Astrocyte (in vitro differentiated cells and primary cell): ENCODE data around the gene PADI2. TPM values are rescaled to one million over a fixed set of nuclear protein-coding genes. Genes with fewer than 3 reads are reported as not detected.

Source experiments
- DNase-seq: peaks from one replicate; pipeline ENCODE4 v3.0.0-alpha.2; 2010; ENCODE audit warnings: low read depth
- FAIRE-seq: peaks from 2 replicates; lab custom pipeline; 2011; peaks lifted over from hg19 to GRCh38; lab: Jason Lieb, UNC
- H2AFZ ChIP-seq: 2 replicates; pipeline ENCODE4 v1.6.0; 2012; ENCODE audit warnings: low read depth, low read length, inconsistent platforms
- H3K27ac ChIP-seq: 2 replicates; pipeline ENCODE4 v1.5.1; 2011; ENCODE audit warnings: low read depth, low read length, inconsistent platforms
- H3K27me3 ChIP-seq: 2 replicates; pipeline ENCODE4 v1.6.0; 2011; ENCODE audit warnings: low read length, inconsistent platforms; ENCODE audit not compliant: insufficient read depth
- H3K36me3 ChIP-seq: 2 replicates; pipeline ENCODE4 v1.5.1; 2011; ENCODE audit warnings: low read length, inconsistent platforms; ENCODE audit not compliant: insufficient read depth
- H3K4me1 ChIP-seq: 2 replicates; pipeline ENCODE4 v1.5.1; 2011; ENCODE audit warnings: low read length, inconsistent platforms; ENCODE audit not compliant: insufficient read depth
- H3K4me2 ChIP-seq: 2 replicates; pipeline ENCODE4 v1.6.0; 2012; ENCODE audit warnings: low read length, inconsistent platforms
- H3K4me3 ChIP-seq: 2 replicates; pipeline ENCODE4 v1.5.1; 2011; ENCODE audit warnings: low read depth, mild to moderate bottlenecking, low read length, inconsistent platforms; ENCODE audit not compliant: insufficient read depth
- H3K79me2 ChIP-seq: 2 replicates; pipeline ENCODE4 v1.6.0; 2012; ENCODE audit warnings: mild to moderate bottlenecking, low read length, inconsistent platforms; ENCODE audit not compliant: insufficient read depth
- H3K9ac ChIP-seq: 2 replicates; pipeline ENCODE4 v1.6.0; 2012; ENCODE audit warnings: mild to moderate bottlenecking, low read length, inconsistent platforms
- H3K9me3 ChIP-seq: 2 replicates; pipeline ENCODE4 v1.5.1; 2012; ENCODE audit warnings: low read depth, mild to moderate bottlenecking, low read length, inconsistent platforms; ENCODE audit not compliant: insufficient read depth
- H4K20me1 ChIP-seq: 2 replicates; pipeline ENCODE4 v1.6.0; 2012; ENCODE audit warnings: low read length, inconsistent platforms; ENCODE audit not compliant: insufficient read depth
- H3K27ac Mint-ChIP-seq: one replicate; pipeline ENCODE4 v1.8.0; 2021; ENCODE audit warnings: mild to moderate bottlenecking, mixed read lengths; ENCODE audit not compliant: unreplicated experiment
- H3K27me3 Mint-ChIP-seq: one replicate; pipeline ENCODE4 v1.8.0; 2021; ENCODE audit warnings: low read depth, mixed read lengths; ENCODE audit not compliant: unreplicated experiment
- H3K36me3 Mint-ChIP-seq: one replicate; pipeline ENCODE4 v1.8.0; 2021; ENCODE audit warnings: low read depth, mixed read lengths; ENCODE audit not compliant: unreplicated experiment
- H3K4me1 Mint-ChIP-seq: one replicate; pipeline ENCODE4 v1.8.0; 2021; ENCODE audit warnings: low read depth, mixed read lengths; ENCODE audit not compliant: unreplicated experiment
- H3K4me3 Mint-ChIP-seq: one replicate; pipeline ENCODE4 v1.8.0; 2021; ENCODE audit warnings: mild to moderate bottlenecking, moderate library complexity, mixed read lengths; ENCODE audit not compliant: unreplicated experiment
- H3K9me3 Mint-ChIP-seq: one replicate; pipeline ENCODE4 v1.8.0; 2021; ENCODE audit warnings: mild to moderate bottlenecking, mixed read lengths; ENCODE audit not compliant: unreplicated experiment
- CTCF ChIP-seq: IDR thresholded peaks from 2 replicates; pipeline ENCODE4 v1.5.1; 2011; ENCODE audit warnings: low read depth, mild to moderate bottlenecking, inconsistent platforms, low read length, moderate library complexity; ENCODE audit not compliant: insufficient read depth
- EZH2 ChIP-seq: IDR thresholded peaks from 2 replicates; pipeline ENCODE4 v1.6.1; 2012; ENCODE audit warnings: mild to moderate bottlenecking, low read length, inconsistent platforms; ENCODE audit not compliant: insufficient read depth
- total RNA-seq: library from RNA; stranded (reverse); gene quantifications from 2 replicates; pipeline ENCODE4 v1.2.1, GENCODE V29; 2021

The PADI2 gene
- total RNA-seq, 1 donor from 2014 or later: 0.48 TPM

- Histone ChIP-seq H4K20me1 (peaks cover 9% of the 10 kb centered on the region), H3K4me2 (no peak overlapping the region), H3K27me3 (no peaks in the 10 kb centered on the region), H3K9ac (no peak overlapping the region), H3K4me3 (no peak overlapping the region), H3K4me1 (no peaks in the 10 kb centered on the region), H3K9me3 (no peaks in the 10 kb centered on the region), H2AFZ (no peak overlapping the region), H3K79me2 (no peaks in the 10 kb centered on the region), H3K36me3 (peaks cover 39% of the 10 kb centered on the region), H3K27ac (no peak overlapping the region)
- H3K4me1 Mint-ChIP-seq: no peaks in the 10 kb centered on the region
- H3K9me3 Mint-ChIP-seq: no peaks in the 10 kb centered on the region
- no peaks in the 10 kb centered on the region for H3K27me3 Mint-ChIP-seq
- H3K27ac Mint-ChIP-seq: no peak overlapping the region
- no peak for TF ChIP-seq EZH2
- no peak for TF ChIP-seq CTCF
- FAIRE-seq (no peak), DNase-seq (no peak)
- H3K4me3 Mint-ChIP-seq: no peak overlapping the region
- H3K36me3 Mint-ChIP-seq: peaks cover 7% of the 10 kb centered on the region
Measured at GRCh38 chr1:17030206-17030605, 89.0 kb downstream of the PADI2 start.

DNA sequence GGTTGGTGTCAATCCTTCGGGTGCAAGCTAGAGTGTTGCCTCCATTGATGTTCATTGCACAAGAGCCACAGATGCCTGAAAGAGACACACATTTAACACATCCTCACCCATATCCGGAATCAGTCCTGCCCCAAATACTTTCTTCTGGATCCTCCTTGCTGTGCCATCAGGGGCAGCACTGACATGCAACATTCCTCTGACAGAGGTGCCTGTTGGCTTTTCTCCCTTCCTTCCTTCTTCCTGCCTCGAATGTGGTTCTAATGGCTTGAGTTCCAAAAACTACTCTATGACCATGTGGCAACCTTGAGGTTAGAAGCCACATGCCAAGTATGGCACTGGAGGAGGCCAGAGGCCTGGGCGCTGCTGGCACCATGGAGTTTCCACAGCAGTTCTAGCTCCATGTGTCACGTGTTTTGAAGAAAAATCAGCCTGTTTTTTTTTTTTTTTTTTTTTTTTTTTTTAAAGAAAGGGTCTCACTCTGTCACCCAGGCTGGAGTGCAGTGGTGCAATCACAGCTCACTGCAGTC is 90.5 kb downstream of the PADI2 start:
- H3K9me3 ChIP-seq: no peaks in the 10 kb centered on the region
- H3K4me1 Mint-ChIP-seq: no peaks in the 10 kb centered on the region
- H3K4me1 ChIP-seq: no peaks in the 10 kb centered on the region
- H4K20me1 ChIP-seq: peaks cover 12% of the 10 kb centered on the region
- no peak overlapping the region for H3K9ac ChIP-seq
- peaks cover 48% of the 10 kb centered on the region for H3K36me3 ChIP-seq
- H2AFZ ChIP-seq: no peak overlapping the region
- H3K4me2 ChIP-seq: no peak overlapping the region
- no peaks in the 10 kb centered on the region for H3K27me3 Mint-ChIP-seq
- H3K27me3 ChIP-seq: no peaks in the 10 kb centered on the region
- H3K27ac ChIP-seq: no peak overlapping the region
- no peak overlapping the region for H3K4me3 Mint-ChIP-seq
- FAIRE-seq (no peak), DNase-seq (no peak)
- H3K27ac Mint-ChIP-seq: no peak overlapping the region
- H3K36me3 Mint-ChIP-seq: peaks cover 7% of the 10 kb centered on the region
- no peaks in the 10 kb centered on the region for H3K79me2 ChIP-seq
- no peak overlapping the region for H3K4me3 ChIP-seq
- no peaks in the 10 kb centered on the region for H3K9me3 Mint-ChIP-seq
- no peak for TF ChIP-seq CTCF
- TF ChIP-seq EZH2: no peak

- H3K9ac ChIP-seq: no peak overlapping the region
- Mint-ChIP-seq H3K36me3 (peaks cover 7% of the 10 kb centered on the region), H3K4me1 (no peaks in the 10 kb centered on the region), H3K27ac (no peak overlapping the region), H3K9me3 (no peaks in the 10 kb centered on the region), H3K4me3 (no peak overlapping the region), H3K27me3 (no peaks in the 10 kb centered on the region)
- H3K36me3 ChIP-seq: peaks cover 53% of the 10 kb centered on the region
- no peaks in the 10 kb centered on the region for H3K79me2 ChIP-seq
- DNase-seq: no peak
- no peak for TF ChIP-seq EZH2
- no peak for TF ChIP-seq CTCF
- H3K27ac ChIP-seq: no peak overlapping the region
- no peaks in the 10 kb centered on the region for H3K27me3 ChIP-seq
- H3K4me2 ChIP-seq: no peak overlapping the region
- H3K4me3 ChIP-seq: no peak overlapping the region
- H3K4me1 ChIP-seq: no peaks in the 10 kb centered on the region
- FAIRE-seq: no peak
- peaks cover 12% of the 10 kb centered on the region for H4K20me1 ChIP-seq
- no peak overlapping the region for H2AFZ ChIP-seq
- H3K9me3 ChIP-seq: no peaks in the 10 kb centered on the region
Measured at GRCh38 chr1:17027900-17028299, 91.4 kb downstream of the PADI2 start.
